ENCODE results near the gene COMMD6.

GRCh38 chr13:75491376-75491775 is 46.3 kb downstream of the COMMD6 start:
- TF ChIP-seq CTCF (IDR thresholded peaks at IDR 0.05; ENCODE audit: low read depth, low read length) (no peak), EZH2phosphoT487 (IDR thresholded peaks at IDR 0.05; ENCODE audit: low read depth) (no peak)
